ENCODE data around the gene WASHC4. TPM values are rescaled to one million over a fixed set of nuclear protein-coding genes. Genes with fewer than 3 reads are reported as not detected.

WASHC4 gene
- total RNA-seq (2021) (40.4 to 43.4 TPM (median 42.9 TPM) in 3 replicates), Bru-seq, nascent RNA (percentile 93 among the genes with signal in this experiment)
- long read RNA-seq, experiment 1, full-length matches to known transcripts, result 131 of 219 reads
- long read RNA-seq, experiment 1, partial matches to known transcripts, result 35 of 219 reads
- long read RNA-seq, experiment 1, other reads (novel, unspliced or antisense), result 53 of 219 reads
- long read RNA-seq, experiment 2, full-length matches to known transcripts, result 11 of 45 reads
- long read RNA-seq, experiment 2, partial matches to known transcripts, result 29 of 45 reads
- long read RNA-seq, experiment 2, other reads (novel, unspliced or antisense), result 5 of 45 reads
- long read RNA-seq, experiment 3, partial matches to known transcripts, result 10 of 13 reads
- long read RNA-seq, experiment 3, other reads (novel, unspliced or antisense), result 3 of 13 reads

GRCh38 chr12:105107494-105108371, at the start of gene WASHC4:
WASHC4 (plus strand) TSS chr12:105107731; CDS start chr12:105107801, 70 bp downstream.
- Mint-ChIP-seq H3K4me1 (peaks cover 51% of the 10 kb centered on the region), H3K36me3 (peaks cover 9% of the 10 kb centered on the region), H3K4me3 (peak within 1 kb of the TSS; percentile 96), H3K9me3 (peaks cover 8% of the 10 kb centered on the region), H3K27ac (peak within 1 kb of the TSS; percentile 97), H3K27me3 (ENCODE audit: low read depth) (peaks cover 9% of the 10 kb centered on the region)
- CTCF ChIA-PET, result interaction anchor here (0.9 to 1.5 kb wide), 3 partner anchors 16 to 55 kb away, joined by 3 to 6 read pairs (median 3); partner anchors contain the start of gene ALDH1L2
- DNase-seq (ENCODE audit: low spot score) (peak; percentile 94), ATAC-seq (peak; percentile 94)
- POLR2A ChIA-PET, result interaction anchor here (0.6 to 1.9 kb wide), 8 partner anchors 8 to 1178 kb away, joined by 3 to 9 read pairs (median 5); partner anchors contain the start of gene ALDH1L2
- TF ChIP-seq GABPB1 (CRISPR knock-in tag; IDR thresholded peaks at IDR 0.05) (peak; percentile 86), SMAD4 (CRISPR knock-in tag; IDR thresholded peaks at IDR 0.05) (no peak), ERG (CRISPR knock-in tag; IDR thresholded peaks at IDR 0.05) (no peak), USF2 (CRISPR knock-in tag; IDR thresholded peaks at IDR 0.05) (peak; percentile 99), ARID4B (CRISPR knock-in tag; IDR thresholded peaks at IDR 0.05; ENCODE audit: borderline replicate concordance) (peak; percentile 88; the same call in 1 of the 2 replicates), PRDM15 (CRISPR knock-in tag; IDR thresholded peaks at IDR 0.05) (no peak), RORB (CRISPR knock-in tag; IDR thresholded peaks at IDR 0.05) (no peak), SP1 (CRISPR knock-in tag; conservative IDR thresholded peaks at IDR 0.05) (peak; percentile 98), ZBTB21 (CRISPR knock-in tag; IDR thresholded peaks at IDR 0.05; ENCODE audit: borderline replicate concordance) (no peak), ZSCAN18 (CRISPR knock-in tag; IDR thresholded peaks at IDR 0.05) (no peak), ZNF263 (CRISPR knock-in tag; IDR thresholded peaks at IDR 0.05; ENCODE audit: low read depth) (0 out of 2 replicates have a peak, but pooled peaks have one; percentile 31), KAT7 (CRISPR knock-in tag; IDR thresholded peaks at IDR 0.05; ENCODE audit: borderline replicate concordance) (peak; percentile 68; the same call in 1 of the 2 replicates), ZNF532 (CRISPR knock-in tag; IDR thresholded peaks at IDR 0.05; ENCODE audit: borderline replicate concordance) (no peak), ATF6 (CRISPR knock-in tag; IDR thresholded peaks at IDR 0.05) (0 out of 2 replicates have a peak, but pooled peaks have one; percentile 44), CBFB (CRISPR knock-in tag; IDR thresholded peaks at IDR 0.05; ENCODE audit: low read depth) (no peak)
